GM21576 (cell line): Measurements from ENCODE around the gene DBT.
"Not testable (repeated sequence)": the region's sequence is repeated elsewhere in the genome, so short reads cannot be mapped to it uniquely, and the experiment has no call there.

Source experiments
- ATAC-seq: cut with Tn5 transposase; IDR thresholded peaks from one replicate; pipeline ENCODE4 v1.9.1; 2021; ENCODE audit warnings: mild to moderate bottlenecking, moderate library complexity; ENCODE audit not compliant: unreplicated experiment

Gene DBT

DNA sequence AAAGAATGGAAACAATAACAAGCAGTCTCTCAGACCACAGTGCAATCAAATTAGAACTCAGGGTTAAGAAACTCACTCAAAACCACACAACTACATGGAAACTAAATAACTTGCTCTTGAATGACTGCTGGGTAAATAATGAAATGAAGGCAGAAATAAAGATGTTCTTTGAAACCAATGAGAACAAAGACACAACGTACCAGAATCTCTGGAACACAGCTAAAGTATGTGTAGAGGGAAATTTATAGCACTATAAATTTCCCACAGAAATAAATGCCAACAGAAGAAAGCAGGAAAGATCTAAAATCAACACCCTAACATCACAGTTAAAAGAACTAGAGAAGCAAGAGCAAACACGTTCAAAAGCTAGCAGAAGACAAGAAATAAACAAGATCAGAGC is 46.9 kb downstream of the DBT start:
- not testable (repeated sequence) for ATAC-seq

DNA sequence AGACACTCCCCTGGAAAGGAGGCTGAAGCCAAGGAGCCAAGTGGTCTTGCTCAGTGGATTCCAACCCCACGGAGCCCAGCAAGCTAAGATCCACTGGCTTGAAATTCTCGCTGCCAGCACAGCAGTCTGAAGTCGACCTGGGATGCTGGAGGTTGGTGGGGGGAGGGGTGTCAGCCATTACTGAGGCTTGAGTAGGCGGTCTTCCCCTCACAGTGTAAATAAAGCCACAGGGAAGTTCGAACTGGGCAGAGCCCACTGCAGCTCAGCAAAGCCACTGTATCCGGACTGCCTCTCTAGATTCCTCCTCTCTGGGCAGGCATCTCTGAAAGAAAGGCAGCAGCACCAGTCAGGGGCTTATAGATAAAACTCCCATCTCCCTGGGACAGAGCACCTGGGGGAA is 49.6 kb downstream of the DBT start:
- ATAC-seq = not testable (repeated sequence)

DNA sequence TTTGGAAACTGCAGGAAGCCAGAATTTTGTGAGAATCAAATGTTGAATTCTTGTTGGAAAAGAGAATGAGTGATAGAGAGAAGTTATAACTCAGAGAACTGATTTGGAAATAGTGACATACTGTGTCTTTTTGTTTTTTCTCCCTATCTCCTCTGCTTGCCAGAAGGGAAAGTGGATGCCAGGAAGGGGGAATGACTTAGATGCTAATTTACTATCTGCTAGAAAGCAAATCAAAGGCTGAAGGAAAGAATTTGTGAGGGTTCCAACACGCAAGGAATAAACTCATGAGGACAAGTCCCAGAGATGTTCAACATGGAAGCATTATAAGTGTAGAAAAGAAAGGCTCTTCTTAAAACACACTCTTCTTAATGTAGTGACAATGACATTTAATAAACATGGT is 51.0 kb downstream of the DBT start:
- ATAC-seq = no peak

DNA sequence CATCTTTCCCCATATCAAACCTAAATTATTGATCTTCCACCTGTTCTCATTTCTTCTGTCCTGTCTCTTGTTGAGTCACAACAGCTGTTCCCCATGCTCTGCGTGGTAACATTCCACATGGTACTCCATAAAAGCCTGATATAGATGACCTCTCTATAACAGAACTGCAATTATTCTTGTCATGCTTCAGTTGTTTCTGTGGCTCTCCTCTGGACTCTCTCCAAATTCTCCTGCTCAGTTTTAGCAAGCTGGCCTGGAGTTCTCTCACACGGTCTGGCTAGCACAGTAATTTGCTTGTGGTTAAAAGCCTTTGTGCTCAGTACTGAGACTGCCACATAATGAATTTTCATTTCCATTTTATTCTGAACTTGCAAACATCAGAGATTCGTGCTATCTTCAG is 61.0 kb downstream of the DBT start:
- ATAC-seq = no peak

DNA sequence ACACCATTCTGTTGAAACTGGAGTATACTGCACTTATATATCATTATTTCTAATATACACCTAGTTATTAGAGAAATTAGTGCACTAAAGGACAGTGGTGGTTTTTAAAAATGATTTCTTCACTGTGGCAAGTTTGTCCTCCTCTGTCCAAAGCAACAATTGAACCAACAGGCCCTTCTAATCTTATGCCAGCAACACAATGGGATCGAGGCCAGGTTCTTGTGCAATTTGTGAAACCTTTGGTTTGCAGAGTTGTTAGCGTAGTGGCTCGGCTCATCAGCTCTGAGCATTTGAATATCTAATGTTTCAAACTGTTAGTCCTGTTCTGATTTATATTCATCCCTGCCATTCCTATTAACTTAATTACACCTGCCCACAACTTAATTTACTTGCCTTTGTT is 61.7 kb downstream of the DBT start:
- ATAC-seq = no peak

DNA sequence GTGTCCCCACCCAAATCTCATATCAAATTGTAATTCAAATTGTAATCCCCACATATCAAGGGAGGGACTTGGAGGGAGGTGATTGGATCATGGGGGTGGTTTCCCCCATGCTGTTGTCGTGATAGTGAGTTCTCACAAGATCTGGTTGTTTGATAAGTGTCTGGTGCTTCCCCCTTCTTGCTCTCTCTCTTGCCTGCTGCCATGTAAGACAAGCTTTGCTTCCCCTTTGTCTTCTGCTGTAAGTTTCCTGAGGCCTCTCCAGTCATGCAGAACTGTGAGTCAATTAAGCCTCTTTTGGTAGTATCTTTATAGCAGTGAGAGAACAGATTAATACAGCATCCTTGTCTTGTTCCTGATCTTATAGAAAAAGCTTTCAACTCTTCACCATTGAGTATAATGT is 65.1 kb downstream of the DBT start:
- ATAC-seq = peak; percentile 81

DNA sequence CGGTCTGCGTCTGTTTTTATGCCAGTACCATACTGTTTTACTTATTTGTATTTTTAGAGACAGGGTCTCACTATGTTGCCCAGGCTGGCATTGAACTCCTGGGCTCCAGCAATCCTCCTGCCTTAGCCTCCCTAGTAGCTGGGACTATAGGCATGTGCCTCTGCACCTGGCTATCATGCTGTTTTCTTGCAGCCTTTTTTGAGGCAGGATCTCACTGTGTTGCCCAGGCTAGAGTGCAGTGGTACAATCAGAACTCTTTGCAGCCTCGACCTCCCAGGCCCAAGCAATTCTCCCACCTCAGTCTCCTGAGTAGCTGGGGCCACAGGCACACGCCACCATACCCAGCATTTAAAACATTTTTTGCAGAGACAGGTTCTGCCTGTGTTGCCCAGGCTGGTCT is 66.3 kb downstream of the DBT start:
- ATAC-seq = no peak

DNA sequence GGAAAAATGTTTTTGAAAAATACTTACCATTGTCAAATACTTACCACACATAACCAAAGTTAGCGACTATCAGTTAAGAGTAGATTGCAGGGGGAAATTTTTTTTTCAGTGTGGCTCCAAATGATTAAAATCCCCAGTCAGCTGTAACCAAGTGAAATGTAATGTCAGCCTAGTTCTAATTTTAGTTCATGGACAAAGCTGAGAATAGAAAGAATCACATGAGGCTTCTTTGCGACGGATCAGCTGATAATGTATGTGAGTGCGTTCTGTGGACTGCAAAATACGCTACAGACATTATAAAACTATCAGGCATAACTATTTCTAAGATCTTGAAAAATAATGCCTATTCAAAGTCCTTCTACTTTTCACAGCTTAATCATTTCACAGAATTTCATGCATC is 71.5 kb downstream of the DBT start, which contains the start of gene LRRC39:
Gene LRRC39, minus strand, starts transcription at position 166 of the 400 bp plus-strand sequence. CDS start 9,740 bp downstream, outside the sequence.
- no peak for ATAC-seq

DNA sequence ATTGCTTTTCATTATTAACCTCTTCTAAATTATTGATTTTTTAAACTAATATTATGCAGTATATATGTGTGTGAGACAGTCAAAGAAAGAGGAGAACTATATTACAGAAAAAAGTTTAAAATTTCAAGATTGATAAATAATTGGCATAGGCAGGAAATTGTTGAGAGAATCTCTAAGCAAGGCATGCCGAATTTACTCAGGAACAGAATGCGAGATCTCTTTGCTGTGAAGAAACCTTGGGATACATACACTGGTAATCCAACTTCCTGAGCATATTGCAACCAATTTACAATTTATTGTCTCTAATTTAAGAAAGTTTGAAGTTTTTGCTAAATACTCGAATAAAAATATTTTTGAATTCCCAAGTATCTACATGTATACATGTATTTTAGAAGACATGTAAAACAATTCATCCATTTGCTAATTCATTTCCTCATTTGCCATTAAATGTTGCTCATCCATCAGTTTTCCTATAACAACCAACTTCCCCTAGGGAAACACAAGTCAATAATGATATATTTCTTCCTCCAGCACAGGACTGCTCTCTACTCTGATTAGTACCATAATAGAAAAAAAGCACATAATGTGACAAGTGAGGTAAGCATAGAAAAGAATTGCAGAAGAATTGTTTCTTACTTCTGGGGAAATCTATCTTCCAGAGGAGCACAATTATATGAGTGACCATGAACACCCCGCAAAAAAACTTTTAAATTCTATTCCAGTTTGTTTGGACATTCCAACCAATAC is 72.2 kb downstream of the DBT start:
- ATAC-seq = no peak

DNA sequence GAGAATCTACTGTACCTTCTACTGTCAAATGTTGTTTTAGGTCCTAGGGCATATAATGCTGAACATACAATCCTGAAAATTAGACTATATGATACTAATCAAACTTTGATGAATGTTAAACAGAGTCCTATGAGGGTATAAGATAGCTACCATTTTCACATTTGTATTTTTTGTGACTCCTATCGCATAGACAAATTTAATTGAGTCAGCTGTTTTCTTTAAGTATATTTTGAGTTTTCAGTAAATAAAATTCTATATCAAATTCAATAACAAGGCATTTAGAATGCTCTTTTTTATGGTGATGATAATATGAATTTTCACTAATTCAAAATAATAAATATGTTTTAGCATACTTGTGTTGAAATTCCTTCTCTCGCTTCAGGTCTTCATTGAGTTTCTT is 81.6 kb downstream of the DBT start:
- ATAC-seq = no peak

DNA sequence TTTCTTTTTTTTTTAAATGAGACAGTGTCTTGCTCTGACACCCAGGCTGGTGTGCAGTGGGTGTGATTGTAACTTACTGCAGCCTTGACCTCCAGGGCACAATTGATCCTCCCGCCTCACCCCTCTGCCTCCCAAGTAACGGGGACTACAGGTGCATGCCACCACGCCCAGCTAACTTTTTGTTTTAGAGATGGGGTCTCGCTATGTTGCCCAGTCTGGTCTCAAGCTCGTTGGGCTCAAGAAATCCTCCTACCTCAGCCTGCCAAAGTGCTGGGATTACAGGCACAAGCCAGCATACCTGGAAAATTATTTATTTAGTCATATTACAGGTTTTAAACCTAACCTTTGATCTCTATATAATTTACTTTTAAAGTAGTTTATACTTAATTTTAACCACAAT is 84.9 kb downstream of the DBT start:
- ATAC-seq = no peak

DNA sequence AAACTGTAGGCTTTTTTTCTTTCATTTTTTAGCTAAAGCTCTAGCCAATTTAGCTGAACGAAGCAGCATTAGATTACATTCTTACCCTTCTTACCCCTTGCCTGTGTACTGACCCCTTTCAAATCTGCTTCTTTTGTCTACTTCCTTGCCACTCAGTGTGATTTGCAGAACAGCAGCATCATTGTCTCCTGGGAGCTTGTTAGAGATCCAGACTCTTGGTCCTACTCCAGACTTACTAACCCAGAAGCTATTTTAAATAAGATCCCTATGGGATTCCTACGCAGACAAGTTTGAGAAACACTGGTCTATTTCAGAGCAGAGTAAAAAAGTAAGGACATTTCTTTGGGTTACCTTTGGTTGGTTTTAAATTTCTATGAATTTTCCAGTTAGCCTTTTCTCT is 85.4 kb downstream of the DBT start:
- no peak for ATAC-seq

DNA sequence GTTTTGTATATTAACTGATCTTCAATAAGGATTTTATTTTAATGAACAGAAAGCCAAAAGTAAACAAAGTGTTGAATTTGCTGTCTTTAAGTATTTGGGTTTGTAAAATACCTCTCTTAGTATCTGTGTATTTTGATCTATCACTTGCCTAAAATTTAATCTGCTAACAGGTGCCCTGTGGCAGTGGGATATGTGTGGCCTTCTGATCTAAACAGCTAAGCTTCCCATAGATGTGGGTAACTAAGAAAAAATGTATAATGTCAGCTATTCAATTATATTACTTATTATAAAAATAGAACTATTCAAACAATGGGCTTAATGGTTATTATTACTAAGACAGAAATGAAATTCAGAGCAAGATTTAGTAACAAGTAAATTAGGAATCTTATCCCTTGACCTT is 86.8 kb downstream of the DBT start:
- ATAC-seq = no peak

DNA sequence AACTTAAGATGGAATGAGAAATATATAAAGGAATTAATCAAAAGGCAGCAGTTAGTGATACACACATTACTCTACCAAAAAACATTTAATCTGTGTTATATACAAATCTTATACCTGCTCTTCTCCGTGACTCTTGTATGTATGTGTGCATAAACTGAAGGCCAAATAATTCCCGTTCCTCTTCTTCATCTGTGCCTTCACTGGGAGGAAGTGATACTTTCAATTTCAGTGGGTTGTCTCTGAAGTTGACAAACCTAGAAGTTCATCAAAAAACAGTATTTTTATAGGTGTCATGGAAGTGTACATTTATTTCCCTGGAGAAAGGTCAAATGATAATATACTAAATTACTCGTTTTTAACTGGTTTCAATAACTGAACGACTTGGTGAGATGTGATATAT is 97.4 kb downstream of the DBT start:
- ATAC-seq = peak; percentile 96

DNA sequence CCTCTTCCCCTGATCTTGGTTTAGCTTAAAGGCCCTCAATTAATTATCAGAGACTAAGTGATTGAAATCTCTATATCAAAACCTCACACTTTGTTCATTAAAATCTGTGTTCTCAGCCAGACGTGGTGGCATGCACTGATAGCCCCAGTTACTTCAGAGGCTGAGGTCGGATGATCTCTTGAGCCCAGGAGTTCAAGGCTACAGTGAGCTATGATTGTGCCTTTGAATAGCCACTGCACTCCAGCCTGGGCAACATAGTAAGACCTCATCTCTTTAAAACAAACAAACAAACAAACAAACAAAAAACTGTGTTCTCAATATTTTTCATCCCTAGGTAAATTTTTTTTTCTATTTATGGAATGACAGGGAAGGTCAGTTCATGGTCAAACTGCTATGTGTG is 98.0 kb downstream of the DBT start:
- no peak for ATAC-seq

DNA sequence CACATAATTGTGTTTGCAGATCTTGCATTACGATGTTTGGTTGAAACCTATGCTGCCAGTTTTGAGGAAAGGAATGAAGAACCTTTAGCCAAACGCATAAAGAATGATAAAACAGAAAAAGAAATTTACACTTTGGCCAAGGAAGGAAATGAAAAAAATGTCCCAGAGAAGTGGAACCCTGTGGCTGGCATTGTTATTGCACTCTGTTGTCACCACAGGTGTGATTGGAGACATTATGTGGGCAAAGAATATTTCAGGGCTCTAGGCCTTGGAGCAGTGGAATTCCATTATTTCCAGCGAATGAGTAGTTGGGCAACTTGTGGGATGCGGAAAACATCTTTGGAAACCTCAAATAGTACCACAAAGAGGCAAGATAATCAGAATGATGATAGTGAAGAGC is 101.8 kb downstream of the DBT start:
- ATAC-seq = no peak

DNA sequence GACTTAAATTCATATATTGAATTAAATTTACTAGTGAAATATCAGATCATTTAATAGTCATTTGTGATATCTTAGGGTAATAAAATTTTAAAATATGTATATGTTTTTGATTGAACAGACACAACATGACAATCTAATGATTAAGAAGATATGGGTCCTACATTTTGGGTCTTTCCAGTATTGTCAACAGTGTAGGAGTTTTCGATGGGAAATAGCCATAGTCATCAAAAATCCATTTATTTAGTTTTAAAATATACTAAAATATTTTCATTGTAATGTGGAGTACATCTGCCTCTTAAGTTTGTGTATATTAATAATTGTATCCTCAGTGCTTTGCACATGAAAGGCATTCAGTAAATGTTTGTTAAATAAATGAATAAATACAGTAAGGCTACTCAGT is 102.7 kb downstream of the DBT start:
- no peak for ATAC-seq

DNA sequence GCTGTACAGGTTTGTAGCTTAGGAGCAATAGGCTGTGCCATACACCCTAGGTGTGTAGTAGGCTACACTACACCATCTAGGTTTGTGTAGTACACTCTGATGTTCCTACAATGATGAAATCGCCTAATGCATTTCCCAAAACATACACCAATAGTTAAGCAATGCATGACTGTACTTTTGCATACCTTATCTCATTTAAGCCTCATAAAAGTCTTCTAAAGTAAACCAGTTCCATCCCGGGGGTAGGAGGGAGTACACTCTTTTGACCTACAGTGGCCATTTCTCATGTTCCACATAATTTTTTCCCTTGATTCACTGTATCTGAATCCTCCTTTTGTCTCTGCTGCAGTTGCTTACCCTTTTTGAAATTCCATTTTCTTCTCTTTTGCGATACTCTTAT is 104.5 kb downstream of the DBT start:
- no peak for ATAC-seq

DNA sequence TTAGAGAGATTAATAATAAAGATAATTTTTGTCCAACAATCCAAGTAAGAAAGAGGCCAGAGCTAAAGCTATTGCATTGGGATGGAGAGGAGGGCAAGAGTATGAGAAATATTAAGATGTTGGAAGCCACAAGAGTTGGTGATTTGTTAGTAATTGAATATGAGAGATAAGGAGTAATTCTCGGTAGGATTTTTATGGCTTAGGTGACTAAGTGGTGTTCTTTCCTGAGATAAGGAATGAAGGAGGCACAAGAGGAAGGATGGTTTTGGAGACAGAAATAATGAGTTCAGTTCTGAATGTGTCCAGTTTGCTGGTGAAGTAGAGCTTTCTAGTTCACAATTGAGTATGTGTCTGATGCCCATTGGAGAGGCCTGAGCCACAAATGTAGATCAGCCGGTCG is 107.3 kb downstream of the DBT start:
- ATAC-seq = no peak

DNA sequence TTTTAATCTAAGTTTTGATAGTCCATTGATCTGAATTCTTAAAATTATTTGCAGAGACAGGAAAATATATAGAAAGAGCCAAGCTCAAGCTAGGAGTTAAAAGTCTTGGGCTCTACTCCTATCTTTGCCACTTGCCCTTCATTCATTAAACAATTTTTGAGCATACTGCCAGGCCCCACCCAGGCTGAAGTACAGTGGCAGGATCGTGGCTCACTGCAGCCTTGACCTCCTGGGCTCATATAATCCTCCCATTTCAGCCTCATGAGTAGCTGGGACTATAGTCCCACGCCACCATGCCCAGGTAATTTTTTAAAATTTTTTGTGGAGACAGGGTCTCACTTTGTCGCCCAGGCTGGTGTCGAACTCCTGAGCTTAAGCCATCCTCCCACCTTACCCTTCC is 108.4 kb downstream of the DBT start:
- ATAC-seq = no peak

DNA sequence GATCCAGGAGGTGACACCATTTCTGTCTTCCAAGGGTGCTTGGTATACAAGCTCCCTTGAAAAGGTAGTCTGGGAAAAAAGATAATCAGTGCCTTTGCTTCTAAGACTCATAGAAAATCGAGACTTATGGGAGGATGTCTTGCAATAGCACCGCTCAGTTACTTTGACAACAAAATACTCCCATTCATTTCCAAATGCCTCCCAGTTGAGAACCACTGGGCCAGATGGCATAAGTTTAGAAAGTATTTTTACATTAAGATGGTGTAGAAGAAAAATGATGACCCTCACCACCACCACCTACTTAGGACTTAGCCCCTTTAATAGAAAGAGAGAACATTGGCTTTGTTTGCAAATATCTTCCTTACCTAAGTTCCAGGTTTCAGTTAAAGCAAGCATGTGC is 112.0 kb downstream of the DBT start:
- ATAC-seq = no peak
